Esophagus mucosa (tissue), 1 donor: ENCODE measurements around the gene PDE6B. TPM values are rescaled to one million over a fixed set of nuclear protein-coding genes. Genes with fewer than 3 reads are reported as not detected.
"Not testable (repeated sequence)": the region's sequence is repeated elsewhere in the genome, so short reads cannot be mapped to it uniquely, and the experiment has no call there.

Source experiments
- ATAC-seq: fragments of 200-7000 bp; cut with Tn5 transposase; one replicate; pipeline ENCODE4 v1.9.1; 2020
- total RNA-seq: library from RNA; stranded (reverse); gene quantifications from one replicate; pipeline ENCODE4 v1.2.4, GENCODE V29; 2023
- donor health status: DM: yes; HTN: yes; CAD: no.

PDE6B gene
- total RNA-seq, 1 donor from 2014 or later = 0.88 TPM

DNA sequence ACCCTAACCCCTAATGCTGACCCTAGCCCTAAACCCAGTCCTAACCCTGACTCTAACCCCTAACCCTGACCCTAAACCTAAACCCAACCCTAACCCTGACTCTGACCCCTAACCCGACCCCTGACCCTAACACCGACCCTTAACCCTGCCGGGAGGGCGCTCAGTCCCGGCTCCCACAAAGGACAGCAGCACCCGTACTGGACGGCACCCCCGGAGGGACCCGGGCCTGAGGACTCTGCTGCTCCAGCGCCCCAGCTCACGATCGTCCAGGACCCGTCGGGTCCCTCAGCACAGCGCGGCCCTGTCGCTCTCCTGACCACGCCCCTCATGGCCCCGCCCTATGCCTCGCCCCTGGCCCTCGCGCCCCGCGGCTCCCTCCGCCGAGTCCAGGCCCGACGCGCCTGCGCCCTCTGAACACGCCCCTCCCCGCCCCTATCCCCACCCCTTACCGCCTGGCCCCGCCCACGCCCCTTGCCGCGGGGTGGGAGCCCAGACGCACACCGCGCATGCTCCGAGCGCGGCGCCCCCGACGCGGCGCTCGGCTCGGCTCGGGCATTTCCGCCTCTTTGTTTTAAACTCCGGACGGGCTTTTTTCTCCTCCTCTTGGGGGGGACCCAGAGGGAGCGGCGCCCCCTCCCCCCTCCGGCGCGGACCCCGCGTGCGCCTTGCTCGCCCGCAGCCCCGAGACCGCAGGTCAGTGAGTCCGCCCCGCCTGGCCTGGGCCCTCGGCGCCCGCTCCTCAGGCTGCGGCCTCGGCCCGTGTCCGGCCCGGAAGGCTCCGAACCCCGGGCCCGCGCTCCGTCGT, 80.1 kb downstream of the PDE6B start, which contains the start of gene PCGF3:
PCGF3 (plus strand) TSS at position 555 of the 805 bp plus-strand sequence. CDS start 27,849 bp downstream, outside the sequence.
- ATAC-seq = peak; percentile 98

DNA sequence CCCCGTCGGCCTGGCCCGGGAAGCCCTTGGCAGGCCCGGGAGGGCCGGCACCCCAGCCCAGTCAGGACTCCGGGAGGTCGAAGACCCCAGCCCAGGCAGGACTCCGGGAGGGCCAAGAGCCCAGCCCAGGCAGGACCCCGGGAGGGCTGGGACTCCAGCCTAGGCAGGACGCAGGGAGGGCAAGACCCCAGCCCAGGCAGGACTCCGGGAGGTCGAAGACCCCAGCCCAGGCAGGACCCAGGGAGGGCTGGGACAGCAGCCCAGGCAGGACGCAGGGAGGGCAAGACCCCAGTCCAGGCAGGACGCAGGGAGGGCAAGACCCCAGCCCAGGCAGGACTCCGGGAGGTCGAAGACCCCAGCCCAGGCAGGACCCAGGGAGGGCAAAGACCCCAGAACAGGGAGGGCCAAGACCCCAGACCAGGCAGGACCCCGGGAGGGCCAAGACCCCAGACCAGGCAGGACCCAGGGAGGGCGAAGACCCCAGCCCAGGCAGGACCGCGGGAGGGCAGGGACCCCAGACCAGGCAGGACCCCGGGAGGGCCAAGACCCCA, 80.8 kb downstream of the PDE6B start:
- ATAC-seq = not testable (repeated sequence)

DNA sequence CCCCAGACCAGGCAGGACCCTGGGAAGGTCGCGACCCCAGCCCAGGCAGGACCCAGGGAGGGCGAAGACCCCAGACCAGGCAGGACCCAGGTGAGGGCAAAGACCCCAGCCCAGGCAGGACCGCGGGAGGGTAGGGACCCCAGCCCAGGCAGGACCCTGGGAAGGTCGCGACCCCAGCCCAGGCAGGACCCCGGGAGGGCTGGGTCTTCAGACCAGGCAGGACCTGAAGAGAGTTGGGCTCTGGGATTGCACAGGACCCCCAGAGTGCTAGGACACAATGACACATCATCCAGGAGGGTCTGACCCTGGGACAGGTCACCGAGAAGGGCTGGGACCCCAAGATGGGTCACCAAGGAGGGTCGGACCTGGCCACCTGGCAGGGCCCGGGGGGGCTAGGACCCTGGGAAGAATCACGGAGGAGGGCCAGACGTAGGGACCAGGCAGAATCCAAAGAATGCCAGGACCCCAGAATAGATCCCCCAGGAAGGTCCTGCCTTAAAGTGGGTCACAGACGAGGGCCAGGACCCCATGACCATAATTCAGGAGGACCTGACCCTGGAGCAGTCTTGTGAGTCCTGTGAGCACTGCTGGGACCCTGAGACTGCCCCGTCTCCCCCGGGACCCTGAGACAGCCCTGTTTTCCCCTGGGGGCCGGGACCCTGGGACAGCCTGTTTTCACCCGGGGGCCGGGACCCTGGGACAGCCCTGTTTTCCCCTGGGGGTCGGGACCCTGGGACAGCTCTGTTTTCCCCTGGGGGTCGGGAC, 81.6 kb downstream of the PDE6B start:
- no peak for ATAC-seq

DNA sequence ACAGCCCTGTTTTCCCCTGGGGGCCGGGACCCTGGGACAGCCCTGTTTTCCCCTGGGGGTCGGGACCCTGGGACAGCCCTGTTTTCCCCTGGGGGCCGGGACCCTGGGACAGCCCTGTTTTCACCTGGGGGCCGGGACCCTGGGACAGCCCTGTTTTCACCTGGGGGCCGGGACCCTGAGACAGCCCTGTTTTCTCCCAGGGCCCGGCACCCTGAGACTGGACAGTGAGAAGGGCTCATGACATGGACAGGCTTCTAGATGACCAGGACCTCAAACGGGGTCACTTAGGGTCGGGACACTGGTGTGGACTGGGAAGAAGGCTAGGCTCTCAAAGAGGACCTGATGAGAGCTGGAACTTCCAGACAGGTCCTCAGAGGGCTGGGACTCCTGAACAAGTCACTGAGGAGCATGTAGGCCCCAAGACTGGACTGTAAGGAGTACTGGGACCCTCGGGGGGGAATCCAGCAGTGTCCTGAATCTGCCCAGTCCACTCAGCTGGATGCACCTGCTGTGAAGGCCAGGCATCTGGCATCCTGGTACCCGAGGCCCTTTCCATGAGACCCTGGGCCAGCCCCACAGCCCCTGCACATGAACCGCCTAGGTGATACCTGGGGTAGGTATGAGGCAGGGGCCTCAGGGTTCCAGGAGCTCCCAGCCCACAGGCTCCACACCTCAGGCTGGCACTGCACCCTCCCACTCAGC, 82.7 kb downstream of the PDE6B start:
- no peak for ATAC-seq

DNA sequence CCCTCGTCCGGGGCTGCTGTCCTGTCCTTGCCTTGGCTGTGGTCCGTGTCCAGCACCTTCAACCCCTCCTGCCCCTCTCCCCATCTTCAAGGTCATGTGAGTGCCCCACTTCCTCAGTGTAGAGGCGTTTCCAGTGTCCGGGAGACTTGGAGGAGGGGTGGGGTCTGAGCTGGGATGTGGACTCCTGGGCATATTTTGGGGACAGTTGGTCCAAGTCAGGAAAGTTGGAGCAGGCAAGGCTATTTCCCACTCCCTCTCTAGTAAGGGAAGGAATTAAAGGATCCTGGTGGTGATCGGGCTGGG, 83.2 kb downstream of the PDE6B start:
- ATAC-seq = no peak

DNA sequence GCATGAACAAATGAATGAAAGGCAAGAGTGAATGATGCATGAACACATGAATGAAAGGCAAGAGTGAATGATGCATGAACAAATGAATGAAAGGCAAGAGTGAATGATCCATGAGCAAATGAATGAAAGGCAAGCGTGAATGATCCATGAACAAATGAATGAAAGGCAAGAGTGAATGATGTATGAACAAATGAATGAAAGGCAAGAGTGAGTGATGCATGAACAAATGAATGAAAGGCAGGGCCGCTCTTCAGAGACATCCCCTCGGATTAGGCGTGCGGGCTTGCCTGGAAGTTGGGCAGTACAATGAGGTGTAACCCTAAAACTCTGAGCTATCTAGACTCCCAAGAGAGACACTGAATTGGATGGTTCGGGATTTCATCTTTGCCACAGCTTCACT, 84.0 kb downstream of the PDE6B start:
- ATAC-seq = no peak

DNA sequence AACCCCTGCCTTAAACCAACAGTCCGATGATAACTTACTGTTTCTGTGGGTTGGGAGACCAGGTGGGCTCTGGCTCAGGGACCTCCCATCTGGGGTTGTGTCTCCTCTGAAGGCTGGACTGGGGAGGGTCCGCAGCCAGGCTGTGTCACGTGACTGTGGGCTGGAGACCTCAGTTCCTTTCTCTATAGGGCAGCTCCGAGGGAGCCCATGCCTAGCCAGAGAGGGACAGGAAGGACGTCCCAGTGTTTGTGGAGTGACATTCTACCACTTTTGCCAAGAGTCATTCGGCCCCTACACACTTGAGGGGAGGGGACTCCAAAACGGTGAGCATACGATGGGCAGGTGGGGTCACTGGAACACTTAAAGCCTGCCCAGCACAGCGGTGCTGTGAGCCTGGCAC, 84.7 kb downstream of the PDE6B start:
- no peak for ATAC-seq

DNA sequence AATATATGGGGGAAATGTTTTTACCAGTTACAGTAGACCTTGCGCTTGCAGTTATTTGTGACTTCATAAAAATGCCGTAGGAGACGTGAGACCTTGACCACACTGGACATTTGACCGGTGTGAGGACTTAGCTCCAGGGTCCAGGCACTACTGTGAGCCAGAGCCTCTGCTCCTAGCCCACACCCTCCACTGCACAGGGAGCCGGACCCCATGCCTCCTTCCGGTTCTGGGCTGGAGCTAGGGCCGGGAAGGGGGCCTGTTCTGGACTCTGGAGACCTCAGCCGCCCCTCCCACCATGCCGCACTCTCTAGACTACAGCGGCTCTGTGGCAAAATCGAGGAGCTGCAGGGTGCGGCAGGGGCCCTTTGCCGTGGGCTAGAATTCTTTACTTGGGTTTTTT, 85.5 kb downstream of the PDE6B start:
- ATAC-seq = no peak

DNA sequence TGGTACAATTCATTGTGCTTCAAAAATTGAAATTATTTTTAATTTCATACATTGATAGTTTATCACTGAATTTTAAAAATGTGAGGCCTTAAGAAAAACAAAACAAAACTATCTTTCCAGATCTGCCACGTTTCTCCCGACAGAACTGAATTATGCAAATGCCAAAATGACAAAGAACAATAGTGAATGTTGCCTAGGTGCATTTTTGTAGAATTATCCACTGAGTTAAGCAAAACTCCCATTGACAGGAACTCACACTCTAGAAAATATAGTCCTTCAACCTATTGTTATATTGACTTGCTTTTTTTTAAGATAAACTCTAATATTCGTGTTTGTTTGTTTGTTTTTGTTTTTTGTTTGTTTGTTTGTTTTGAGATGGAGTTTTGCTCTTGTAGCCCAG, 86.7 kb downstream of the PDE6B start:
- ATAC-seq = no peak

DNA sequence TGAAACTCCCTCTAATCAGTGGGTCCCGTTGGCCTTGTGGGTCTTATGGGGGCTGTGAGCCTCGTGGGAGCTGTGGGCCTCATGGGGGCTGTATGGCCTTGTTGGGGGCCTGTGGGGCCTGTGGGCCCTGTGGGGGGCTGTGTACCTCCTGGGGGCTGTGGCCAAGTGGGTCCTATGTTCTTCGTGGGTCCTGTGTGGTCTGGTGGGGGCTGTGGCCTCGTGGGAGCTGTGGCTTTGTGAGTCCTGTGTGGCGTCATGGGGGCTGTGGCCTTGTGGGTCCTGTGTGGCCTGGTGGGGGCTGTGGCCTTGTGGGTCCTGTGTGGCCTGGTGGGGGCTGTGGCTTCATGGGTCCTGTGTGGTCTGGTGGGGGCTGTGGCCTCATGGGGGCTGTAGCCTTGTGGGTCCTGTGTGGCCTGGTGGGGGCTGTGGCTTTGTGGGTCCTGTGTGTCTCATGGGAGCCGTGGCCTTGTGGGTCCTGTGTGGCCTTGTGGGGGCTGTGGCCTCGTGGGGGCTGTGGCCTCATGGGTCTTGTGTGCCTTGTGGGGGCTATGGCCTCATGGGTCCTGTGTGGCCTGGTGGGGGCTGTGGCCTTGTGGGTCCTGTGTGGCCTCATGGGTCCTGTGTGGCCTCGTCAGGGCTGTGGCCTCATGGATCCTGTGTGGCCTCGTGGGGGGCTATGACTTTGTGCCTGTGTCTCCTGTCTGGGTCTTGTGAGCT, 87.7 kb downstream of the PDE6B start:
- ATAC-seq = peak; percentile 32

DNA sequence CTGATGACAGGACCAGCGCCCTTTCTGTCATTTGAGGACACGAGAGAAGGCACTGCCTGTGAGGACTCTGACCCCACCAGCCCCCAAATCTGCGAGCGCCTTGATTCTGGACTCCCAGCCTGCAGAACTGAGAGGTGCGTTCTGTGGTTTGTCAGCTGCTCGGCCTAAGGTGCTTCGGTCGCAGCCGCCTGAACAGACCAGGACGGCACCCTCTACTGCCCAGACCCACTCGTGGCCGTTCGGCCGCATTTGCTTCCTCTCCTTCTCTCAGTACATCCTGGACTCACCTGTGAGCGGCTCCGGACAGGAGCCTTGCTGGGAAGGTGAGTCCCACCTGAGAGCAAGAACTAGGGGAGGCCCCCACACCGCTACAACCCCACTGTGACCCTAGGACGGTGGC, 88.7 kb downstream of the PDE6B start:
- ATAC-seq = no peak

DNA sequence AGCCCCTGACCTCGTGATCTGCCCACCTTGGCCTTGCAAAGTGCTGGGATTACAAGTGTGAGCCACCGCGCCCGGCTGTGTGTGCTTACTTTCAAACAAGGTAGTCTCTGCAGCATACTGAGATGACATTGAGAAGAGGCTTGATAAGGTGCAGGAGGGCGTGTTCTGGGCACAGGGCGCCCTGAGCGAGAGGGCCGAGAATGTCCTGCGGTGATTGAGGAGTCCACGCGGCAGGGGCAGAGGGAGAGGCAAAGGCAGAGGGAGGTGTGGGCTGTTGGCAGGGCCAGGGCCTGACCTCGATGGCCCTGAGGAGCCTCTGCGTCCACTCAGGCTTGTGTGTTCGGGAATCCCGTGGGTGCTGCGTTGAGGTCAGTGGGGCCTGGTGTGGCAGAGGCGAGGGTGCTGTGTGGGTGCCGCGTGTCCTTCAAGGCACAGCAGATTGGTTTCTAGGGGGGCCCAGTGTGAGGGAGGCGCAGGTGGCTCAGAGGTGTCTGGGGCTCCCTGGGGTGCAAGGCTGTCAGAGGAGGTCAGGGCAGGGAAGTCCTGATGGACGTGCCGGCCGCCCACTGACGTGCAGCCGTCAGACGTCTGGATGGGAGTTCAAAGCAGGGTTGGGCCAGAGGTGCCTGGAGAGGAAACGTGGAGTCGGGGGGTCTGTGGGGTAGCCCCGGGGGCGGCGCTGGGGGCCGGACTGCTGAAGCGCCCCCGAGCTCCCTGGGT, 92.4 kb downstream of the PDE6B start:
- no peak for ATAC-seq

DNA sequence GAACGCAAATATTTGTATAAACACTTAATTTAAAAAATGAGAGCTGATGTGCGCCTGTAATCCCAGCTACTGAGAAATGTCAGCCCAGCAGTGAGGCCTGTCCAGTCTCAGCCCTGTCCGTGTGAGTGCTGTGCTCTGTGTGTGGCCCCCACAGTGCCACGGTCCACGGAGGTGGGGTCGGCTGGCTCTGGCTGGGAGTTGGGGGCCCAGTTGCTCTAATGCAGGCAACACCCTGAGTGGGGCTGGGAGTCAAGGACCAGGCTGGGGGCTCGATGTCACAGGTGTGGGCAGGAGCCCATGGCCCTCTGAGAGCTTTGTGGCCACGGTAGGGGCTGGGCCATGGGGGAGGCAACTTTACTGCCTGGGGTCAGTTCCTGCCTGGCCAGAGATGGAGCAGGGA, 93.1 kb downstream of the PDE6B start:
- no peak for ATAC-seq

Other genes starting within 250 kb of the PDE6B start
- 12.8 TPM for gene ZNF721, start 126.4 kb upstream of the PDE6B start, total RNA-seq
- gene PIGG, start 126.4 kb upstream of the PDE6B start, total RNA-seq = 29.1 TPM
- gene TMEM271, start 49.3 kb upstream of the PDE6B start, total RNA-seq = not detected
- gene ATP5ME, start 48.7 kb downstream of the PDE6B start, total RNA-seq = 344 TPM
- gene MYL5, start 49.0 kb downstream of the PDE6B start, total RNA-seq = 22.2 TPM
- gene SLC49A3, start 63.6 kb downstream of the PDE6B start, total RNA-seq = 2.7 TPM
- gene PCGF3, start 80.3 kb downstream of the PDE6B start, total RNA-seq = 30.5 TPM
- gene CPLX1, start 200.6 kb downstream of the PDE6B start, total RNA-seq = 0.92 TPM